ENCODE measurements around the gene ZBTB49.

ZBTB49 gene

GRCh38 chr4:4284827-4285618 is 5.0 kb upstream of the ZBTB49 start:
- no peak for TF ChIP-seq CTCF (IDR thresholded peaks at IDR 0.05; ENCODE audit: extremely low read depth, missing control alignments)
- no peak for DNase-seq (ENCODE audit: low spot score)

- TF ChIP-seq CTCF (IDR thresholded peaks at IDR 0.05; ENCODE audit: extremely low read depth, missing control alignments) = no peak
- no peak for DNase-seq (ENCODE audit: low spot score)
These were observed 2.0 kb upstream of the ZBTB49 start for GRCh38 chr4:4288098-4288497.

- no peak for DNase-seq (ENCODE audit: low spot score)
These were observed 996 bp upstream of the ZBTB49 start for GRCh38 chr4:4289055-4289454.

GRCh38 chr4:4289597-4289940 is 482 bp upstream of the ZBTB49 start:
- no peak for DNase-seq (ENCODE audit: low spot score)
- no peak for TF ChIP-seq CTCF (IDR thresholded peaks at IDR 0.05; ENCODE audit: extremely low read depth, missing control alignments)

More at GRCh38 chr4:4289055-4289454, 996 bp upstream of the ZBTB49 start:
- TF ChIP-seq CTCF (IDR thresholded peaks at IDR 0.05; ENCODE audit: extremely low read depth, missing control alignments) = no peak

GRCh38 chr4:4293279-4293678 is 3.2 kb downstream of the ZBTB49 start:
- no peak for DNase-seq (ENCODE audit: low spot score)
- no peak for TF ChIP-seq CTCF (IDR thresholded peaks at IDR 0.05; ENCODE audit: extremely low read depth, missing control alignments)

GRCh38 chr4:4296283-4296846 is 6.3 kb downstream of the ZBTB49 start:
- TF ChIP-seq CTCF (IDR thresholded peaks at IDR 0.05; ENCODE audit: extremely low read depth, missing control alignments) = no peak
- DNase-seq (ENCODE audit: low spot score) = no peak

GRCh38 chr4:4299006-4299405 is 9.0 kb downstream of the ZBTB49 start:
- no peak for TF ChIP-seq CTCF (IDR thresholded peaks at IDR 0.05; ENCODE audit: extremely low read depth, missing control alignments)
- no peak for DNase-seq (ENCODE audit: low spot score)

All from GM20000 (cell line).